Smooth muscle cell (in vitro differentiated cells): ENCODE data around the gene FGF16. TPM values are rescaled to one million over a fixed set of nuclear protein-coding genes. Genes with fewer than 3 reads are reported as not detected.

Source experiments
- DNase-seq: peaks from one replicate; lab custom pipeline; 2025; ENCODE audit not compliant: unreplicated experiment; lab: John Stamatoyannopoulos, UW
- H2AFZ ChIP-seq: fragments of 200-600 bp; sonication (generic); 2 replicates; pipeline ENCODE4 v1.6.0; 2016; ENCODE audit warnings: antibody characterized with exemption, low read depth, mild to moderate bottlenecking
- H3F3A ChIP-seq: fragments of 200-600 bp; sonication (generic); 2 replicates; pipeline ENCODE4 v1.6.0; 2017; ENCODE audit warnings: antibody characterized with exemption, low read depth
- H3K27ac ChIP-seq: fragments of 200-600 bp; sonication (generic); 2 replicates; pipeline ENCODE4 v1.5.1; 2016; ENCODE audit warnings: low read depth, mild to moderate bottlenecking
- H3K27me3 ChIP-seq: fragments of 200-600 bp; sonication (generic); 2 replicates; pipeline ENCODE4 v1.6.1; 2016; ENCODE audit warnings: low read depth, mild to moderate bottlenecking
- H3K36me3 ChIP-seq: fragments of 200-600 bp; sonication (generic); 2 replicates; pipeline ENCODE4 v1.5.1; 2016; ENCODE audit warnings: low read depth
- H3K4me1 ChIP-seq: fragments of 200-600 bp; sonication (generic); 2 replicates; pipeline ENCODE4 v1.5.1; 2016; ENCODE audit warnings: low read depth
- H3K4me2 ChIP-seq: fragments of 200-600 bp; sonication (generic); 2 replicates; pipeline ENCODE4 v1.6.0; 2016; ENCODE audit warnings: mild to moderate bottlenecking
- H3K4me3 ChIP-seq: fragments of 200-600 bp; sonication (generic); 2 replicates; pipeline ENCODE4 v1.5.1; 2016; ENCODE audit warnings: mild to moderate bottlenecking
- H3K79me2 ChIP-seq: fragments of 200-600 bp; sonication (generic); 2 replicates; pipeline ENCODE4 v1.6.0; 2016; ENCODE audit warnings: low read depth, mild to moderate bottlenecking
- H3K9ac ChIP-seq: fragments of 200-600 bp; sonication (generic); 2 replicates; pipeline ENCODE4 v1.6.0; 2016; ENCODE audit warnings: low read depth
- H3K9me3 ChIP-seq: fragments of 200-600 bp; sonication (generic); replicated peaks from 2 replicates; pipeline ENCODE4 v1.5.1; 2016; ENCODE audit warnings: low read depth
- H4K20me1 ChIP-seq: fragments of 200-600 bp; sonication (generic); 2 replicates; pipeline ENCODE4 v1.6.0; 2016; ENCODE audit warnings: low read depth
- WGBS: methylation state at CpG from one replicate; pipeline ENCODE4 v1.1.7; 2016; ENCODE audit warnings: low lambda C conversion rate; 5-methylcytosine and 5-hydroxymethylcytosine counted together
- polyA plus RNA-seq: library from polyadenylated mRNA; unstranded; fragments of >200 nt; fragmentation: Nextera tagmentation; extraction: Ambion mirVana; gene quantifications from 2 replicates; pipeline ENCODE4 v1.2.1, GENCODE V29; 2016
- total RNA-seq: library from RNA; depleted of rRNA; stranded (reverse); fragments of >200 nt; gene quantifications from 2 replicates; pipeline ENCODE4 v1.2.3, GENCODE V29; 2014
- TF ChIP-seq, protein P1 (sequence below): fragments of 200-600 bp; sonication (generic); IDR thresholded peaks from 2 replicates; pipeline ENCODE4 v1.5.1; 2017; ENCODE audit warnings: borderline replicate concordance, mild to moderate bottlenecking, antibody characterized with exemption; ENCODE audit not compliant: insufficient read depth, poor library complexity, severe bottlenecking

The FGF16 gene
- total and polyA plus RNA-seq, 2 experiments from 2014 or later, result not detected

DNA sequence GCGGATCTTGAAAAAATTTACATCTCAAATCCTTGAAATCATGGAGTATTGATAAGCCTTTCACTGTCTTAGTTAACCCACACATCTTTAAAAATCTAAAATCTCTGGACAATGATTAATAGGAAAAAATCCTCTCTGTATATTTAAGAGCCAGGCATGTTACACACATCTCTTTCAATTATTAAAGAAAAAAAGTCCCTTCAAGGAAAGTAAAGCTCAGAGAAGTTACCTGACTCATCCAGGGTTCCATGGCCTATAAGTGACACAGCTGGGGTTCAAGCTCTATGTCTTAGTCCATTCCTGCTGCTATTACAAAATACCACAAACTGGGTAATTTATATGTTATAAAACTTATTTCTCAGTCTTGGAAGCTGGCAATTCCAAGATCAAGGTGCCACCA is 14.2 kb upstream of the FGF16 start:
- WGBS, result 78% methylated on average over 1 of the region's 1 CpG
- Histone ChIP-seq H3K9ac (no peak overlapping the region), H3K36me3 (no peaks in the 10 kb centered on the region), H3K79me2 (no peaks in the 10 kb centered on the region), H3K4me1 (no peaks in the 10 kb centered on the region), H4K20me1 (no peaks in the 10 kb centered on the region), H3K27me3 (no peaks in the 10 kb centered on the region), H3K27ac (no peak overlapping the region), H3K9me3 (no peaks in the 10 kb centered on the region), H3K4me3 (no peak overlapping the region), H2AFZ (no peak overlapping the region), H3F3A (no peaks in the 10 kb centered on the region), H3K4me2 (no peak overlapping the region)
- TF ChIP-seq, protein P1, sequence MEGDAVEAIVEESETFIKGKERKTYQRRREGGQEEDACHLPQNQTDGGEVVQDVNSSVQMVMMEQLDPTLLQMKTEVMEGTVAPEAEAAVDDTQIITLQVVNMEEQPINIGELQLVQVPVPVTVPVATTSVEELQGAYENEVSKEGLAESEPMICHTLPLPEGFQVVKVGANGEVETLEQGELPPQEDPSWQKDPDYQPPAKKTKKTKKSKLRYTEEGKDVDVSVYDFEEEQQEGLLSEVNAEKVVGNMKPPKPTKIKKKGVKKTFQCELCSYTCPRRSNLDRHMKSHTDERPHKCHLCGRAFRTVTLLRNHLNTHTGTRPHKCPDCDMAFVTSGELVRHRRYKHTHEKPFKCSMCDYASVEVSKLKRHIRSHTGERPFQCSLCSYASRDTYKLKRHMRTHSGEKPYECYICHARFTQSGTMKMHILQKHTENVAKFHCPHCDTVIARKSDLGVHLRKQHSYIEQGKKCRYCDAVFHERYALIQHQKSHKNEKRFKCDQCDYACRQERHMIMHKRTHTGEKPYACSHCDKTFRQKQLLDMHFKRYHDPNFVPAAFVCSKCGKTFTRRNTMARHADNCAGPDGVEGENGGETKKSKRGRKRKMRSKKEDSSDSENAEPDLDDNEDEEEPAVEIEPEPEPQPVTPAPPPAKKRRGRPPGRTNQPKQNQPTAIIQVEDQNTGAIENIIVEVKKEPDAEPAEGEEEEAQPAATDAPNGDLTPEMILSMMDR, result no peak
- DNase-seq, result no peak

DNA sequence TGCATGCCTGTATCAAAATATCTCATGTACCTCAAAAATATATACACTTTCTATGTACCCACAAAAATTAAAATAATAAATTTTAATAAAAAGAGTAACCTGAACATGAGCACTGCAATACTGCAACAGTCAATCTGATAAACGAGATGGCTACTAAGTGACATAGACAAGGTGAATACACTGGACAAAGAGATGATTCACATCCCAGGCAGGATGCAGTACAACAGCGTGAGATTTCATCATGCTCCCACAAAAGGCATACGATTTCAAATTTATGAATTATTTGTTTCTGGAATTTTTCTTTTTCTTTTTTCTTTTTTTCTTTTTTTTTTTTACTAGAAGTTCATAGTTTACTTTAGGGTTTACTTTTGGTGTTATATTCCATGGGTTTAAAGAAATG is 12.2 kb upstream of the FGF16 start:
- Histone ChIP-seq H3K79me2 (no peaks in the 10 kb centered on the region), H3K4me2 (no peak overlapping the region), H3K27me3 (no peaks in the 10 kb centered on the region), H2AFZ (no peak overlapping the region), H3K4me3 (no peak overlapping the region), H3K9ac (no peak overlapping the region), H4K20me1 (no peaks in the 10 kb centered on the region), H3K27ac (no peak overlapping the region), H3K36me3 (no peaks in the 10 kb centered on the region), H3K9me3 (no peaks in the 10 kb centered on the region), H3F3A (no peaks in the 10 kb centered on the region), H3K4me1 (no peaks in the 10 kb centered on the region)
- no peak for DNase-seq
- TF ChIP-seq, protein P1, result no peak
- 69% methylated on average over 3 of the region's 3 CpGs for whole genome bisulfite sequencing

DNA sequence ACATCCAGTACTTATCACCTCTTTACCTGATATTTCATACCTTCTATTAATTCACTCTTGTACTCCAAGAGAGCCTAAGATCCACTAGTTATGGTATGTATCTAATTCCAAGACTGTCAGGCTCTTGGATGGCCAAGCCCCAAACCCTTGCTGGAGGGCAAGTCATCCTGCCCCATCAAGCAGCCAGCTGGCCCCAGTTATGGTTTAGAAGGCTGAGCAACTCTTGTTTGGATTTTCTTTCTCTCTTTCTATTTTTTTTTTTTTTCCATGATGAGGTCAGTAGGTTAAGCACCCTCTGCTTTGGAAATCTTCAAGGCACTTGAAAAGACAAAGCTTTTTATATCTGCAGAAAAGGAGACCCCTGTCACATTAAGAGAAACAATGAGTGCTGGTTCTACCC is 10.9 kb upstream of the FGF16 start:
- Histone ChIP-seq H4K20me1 (no peaks in the 10 kb centered on the region), H3K4me1 (no peaks in the 10 kb centered on the region), H3K4me3 (no peak overlapping the region), H3F3A (no peaks in the 10 kb centered on the region), H3K27ac (no peak overlapping the region), H3K4me2 (no peak overlapping the region), H3K9me3 (no peaks in the 10 kb centered on the region), H2AFZ (no peak overlapping the region), H3K9ac (no peak overlapping the region), H3K27me3 (no peaks in the 10 kb centered on the region), H3K79me2 (no peaks in the 10 kb centered on the region), H3K36me3 (no peaks in the 10 kb centered on the region)
- no peak for DNase-seq
- TF ChIP-seq, protein P1, result no peak

DNA sequence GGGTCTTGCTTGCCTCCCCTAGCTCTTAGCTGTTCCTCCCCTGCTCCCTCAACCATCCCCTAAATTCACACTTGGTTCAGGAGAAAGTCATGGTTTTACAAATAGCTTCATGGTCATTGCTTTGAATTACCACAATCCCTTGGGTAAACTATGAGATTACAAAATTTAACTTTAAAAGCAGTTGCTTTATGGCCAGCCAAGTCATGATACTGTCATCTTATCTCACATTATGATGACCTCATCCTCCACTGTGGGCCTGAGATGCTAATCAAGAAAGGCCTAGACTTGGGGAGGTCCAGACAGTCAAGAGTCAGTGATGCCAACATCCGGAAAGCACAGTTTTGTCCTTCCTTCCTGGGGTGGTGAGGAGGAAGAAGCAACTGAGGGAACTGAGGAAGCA is 10.5 kb upstream of the FGF16 start:
- no peaks in the 10 kb centered on the region for H4K20me1 ChIP-seq
- H3K4me1 ChIP-seq, result no peaks in the 10 kb centered on the region
- H3K4me3 ChIP-seq, result no peak overlapping the region
- no peak overlapping the region for H3K4me2 ChIP-seq
- DNase-seq, result no peak
- H3K9me3 ChIP-seq, result no peaks in the 10 kb centered on the region
- H2AFZ ChIP-seq, result no peak overlapping the region
- H3K27me3 ChIP-seq, result no peaks in the 10 kb centered on the region
- no peaks in the 10 kb centered on the region for H3F3A ChIP-seq
- H3K79me2 ChIP-seq, result no peaks in the 10 kb centered on the region
- 85% methylated on average over 1 of the region's 1 CpG for WGBS
- H3K36me3 ChIP-seq, result no peaks in the 10 kb centered on the region
- H3K9ac ChIP-seq, result no peak overlapping the region
- TF ChIP-seq, protein P1, result no peak
- H3K27ac ChIP-seq, result no peak overlapping the region
